Sciatic nerve (tissue), 2 donors: ENCODE data around the gene UVSSA. TPM values are rescaled to one million over a fixed set of nuclear protein-coding genes. Genes with fewer than 3 reads are reported as not detected.
"Not testable (repeated sequence)": the region's sequence is repeated elsewhere in the genome, so short reads cannot be mapped to it uniquely, and the experiment has no call there.

Experiments used
- ATAC-seq: fragments of 200-7000 bp; cut with Tn5 transposase; one replicate; pipeline ENCODE4 v1.9.1; 2020; ENCODE audit warnings: mild to moderate bottlenecking, moderate library complexity
- DNase-seq: peaks from one replicate; pipeline ENCODE4 v3.0.0-alpha.2; 2020; ENCODE audit warnings: low spot score
- intact Hi-C: fragments of 100-400 bp; cut with DNase I; formaldehyde crosslinking; loops from one replicate; pipeline ENCODE4 v1.14.2; 2022
- total RNA-seq: library from RNA; stranded (reverse); fragmentation: NEBNext Ultra II Directional; extraction: Animal tissue kit (Norgen Biotek cat#: 25700); gene quantifications from one replicate; pipeline ENCODE4 v1.2.1, GENCODE V29; 2021
- donor health status: DM: no; HTN: no; CAD: no.
- donor health status: DM: no; HTN: no; CAD: no.

UVSSA gene
- total RNA-seq, 1 donor from 2014 or later = 33.5 TPM

DNA sequence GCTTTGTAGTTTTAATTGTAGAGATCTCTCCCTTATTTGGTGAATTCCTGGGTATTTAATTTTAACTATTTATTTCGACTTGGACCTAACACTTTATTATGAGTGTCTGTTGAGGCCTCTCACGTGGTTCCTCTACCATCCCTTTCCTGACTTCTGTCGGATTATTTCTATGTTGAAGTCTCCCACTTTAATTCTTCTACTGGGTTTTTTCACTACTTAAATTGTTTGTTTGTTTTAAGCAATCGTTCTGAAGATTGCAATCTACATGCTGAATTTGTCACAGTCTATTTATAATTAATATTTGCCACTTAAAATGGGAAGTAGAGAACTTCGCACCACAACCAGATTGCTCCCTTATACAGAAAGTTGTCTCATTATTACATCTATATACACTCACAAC is 80.0 kb downstream of the UVSSA start:
- DNase-seq (no peak), ATAC-seq (no peak)
- intact Hi-C loops = no loop called here

DNA sequence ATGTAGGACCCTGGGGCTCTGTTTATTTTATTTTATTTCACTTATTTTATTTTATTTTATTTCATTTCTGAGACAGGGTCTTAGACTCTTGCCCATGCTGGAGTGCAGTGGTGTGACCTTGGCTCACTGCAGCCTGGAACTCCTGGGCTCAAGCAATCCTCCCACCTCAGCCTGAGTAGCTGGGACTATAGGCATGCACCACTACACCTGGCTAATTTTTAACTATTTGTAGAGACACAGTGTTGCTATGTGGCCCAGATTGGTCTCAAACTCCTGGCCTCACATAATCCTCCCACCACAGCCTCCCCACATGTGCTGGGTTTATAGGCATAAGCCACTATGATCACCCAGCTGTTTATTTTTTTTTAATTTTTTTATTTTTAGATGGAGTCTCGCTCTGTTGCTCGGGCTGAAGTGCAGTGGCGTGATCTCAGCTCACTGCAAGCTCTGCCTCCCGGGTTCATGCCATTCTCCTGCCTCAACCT is 96.7 kb downstream of the UVSSA start:
- intact Hi-C loops, ATAC-seq, DNase-seq: not testable (repeated sequence)

Other genes with a start within 250 kb of the UVSSA start
- 17.9 TPM for gene RNF212, start 233.6 kb upstream of the UVSSA start, total RNA-seq
- gene SPON2, start 174.6 kb upstream of the UVSSA start, total RNA-seq = 35.6 TPM
- 143 TPM for gene CTBP1, start 98.1 kb upstream of the UVSSA start, total RNA-seq
- 68.6 TPM for gene MAEA, start 57.3 kb upstream of the UVSSA start, total RNA-seq
- not detected for gene NKX1-1, start 59.2 kb downstream of the UVSSA start, total RNA-seq